Activated CD8-positive, alpha-beta memory T cell treated with anti-CD3 and anti-CD28 coated beads for 48 hours (primary cell): Measurements from ENCODE around the gene CCDC188.

ENCODE experiments used
- DNase-seq, 3 experiments: peaks; one replicate each; pipeline ENCODE4 v3.0.0-alpha.2; 2020; ENCODE audit warnings: low read depth in 2 of 3, low spot score in 2 of 3

The CCDC188 gene

GRCh38 chr22:20108757-20109230 lies 42.1 kb downstream of the CCDC188 start:
- no peak for DNase-seq

DNA sequence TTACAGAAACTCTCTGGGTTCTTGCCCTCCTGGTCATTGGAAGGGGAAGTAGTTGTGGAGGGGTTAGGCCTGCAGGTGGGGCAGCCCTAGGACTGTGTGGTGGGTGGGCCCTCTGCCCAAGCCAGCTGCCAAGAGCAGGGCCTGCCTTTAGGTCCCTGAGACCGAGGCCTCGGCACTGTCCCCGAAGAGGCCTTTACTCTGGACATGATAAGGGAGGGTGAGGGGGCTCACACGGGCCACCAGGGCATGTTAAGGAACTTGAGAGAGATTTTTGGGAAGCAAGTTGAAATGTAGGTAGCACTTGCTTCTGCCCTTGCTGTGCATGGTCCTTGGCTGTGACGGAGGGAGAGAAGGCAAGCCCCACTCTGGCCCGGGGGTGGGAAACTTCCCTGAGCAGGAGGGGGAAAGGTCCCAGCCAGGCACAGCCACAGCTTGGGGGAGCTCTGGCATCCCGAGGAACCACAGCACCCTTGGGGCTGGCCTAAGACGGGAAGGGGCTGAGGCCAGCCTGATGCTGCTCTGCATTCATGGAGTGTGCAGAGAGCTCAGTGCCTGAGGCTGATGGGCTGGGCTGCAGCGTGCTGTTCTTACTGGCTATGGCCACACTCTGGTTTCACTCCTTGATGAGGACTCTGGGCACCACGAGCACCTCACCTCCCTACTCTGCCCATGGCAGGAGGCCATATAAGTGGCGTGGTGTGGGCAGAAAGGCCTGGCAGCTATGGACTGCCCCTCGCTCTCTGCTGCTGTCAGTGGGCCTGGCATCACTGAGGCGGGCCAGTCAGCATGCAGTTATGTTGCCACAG lies 42.7 kb downstream of the CCDC188 start:
- DNase-seq, result no peak

GRCh38 chr22:20107471-20107901 lies 43.4 kb downstream of the CCDC188 start:
- DNase-seq, result no peak

DNA sequence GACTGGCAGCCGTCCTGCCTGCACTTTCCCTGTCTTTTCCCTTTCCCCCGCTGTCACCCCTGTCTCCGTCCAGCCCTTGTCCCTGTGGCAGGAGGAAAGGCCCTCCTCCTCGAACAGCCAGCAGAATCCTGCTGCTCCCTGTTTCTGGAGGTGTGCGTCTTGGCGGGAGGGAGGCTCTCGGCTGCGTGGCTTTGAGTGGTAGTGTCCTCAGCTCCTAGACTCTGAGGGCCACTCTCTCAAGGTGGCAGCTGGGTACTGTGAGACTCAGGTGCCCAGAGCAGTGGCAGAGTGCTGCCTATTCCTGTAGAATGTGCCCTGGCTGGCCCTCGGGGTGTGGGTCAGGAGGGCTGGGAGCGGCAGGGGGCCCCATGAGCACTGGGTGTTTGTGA lies 44.0 kb downstream of the CCDC188 start:
- DNase-seq, result no peak

DNA sequence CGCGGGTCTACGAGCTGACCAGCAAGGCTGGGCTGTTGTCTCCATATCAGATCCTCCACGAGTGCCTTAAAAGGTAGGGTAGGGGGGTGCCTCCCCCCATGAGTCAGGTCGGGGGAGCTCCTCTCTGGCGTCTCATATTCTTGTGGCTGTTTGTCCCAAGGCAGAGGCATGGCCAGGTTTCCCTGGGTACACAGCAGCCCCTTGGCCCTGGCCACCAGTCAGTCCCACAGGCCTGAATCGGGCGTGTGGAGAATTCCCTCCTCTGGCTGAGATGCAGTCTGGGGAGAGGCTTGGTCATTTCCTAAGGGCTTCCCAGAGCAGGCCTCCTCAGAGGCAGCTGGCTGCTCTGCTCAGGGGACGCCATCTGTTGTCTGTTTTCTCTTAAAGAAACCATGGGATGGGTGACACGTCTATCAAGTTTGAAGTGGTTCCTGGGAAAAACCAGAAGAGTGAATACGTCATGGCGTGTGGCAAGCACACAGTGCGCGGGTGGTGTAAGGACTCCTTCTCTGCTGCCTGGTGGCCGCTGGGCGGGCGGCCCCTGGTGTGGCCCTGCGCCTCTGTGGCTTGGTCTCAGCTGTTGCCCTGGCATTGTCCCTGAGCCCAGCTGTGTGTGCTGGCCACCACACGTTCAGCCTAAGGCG lies 44.5 kb downstream of the CCDC188 start:
- DNase-seq, result no peak

DNA sequence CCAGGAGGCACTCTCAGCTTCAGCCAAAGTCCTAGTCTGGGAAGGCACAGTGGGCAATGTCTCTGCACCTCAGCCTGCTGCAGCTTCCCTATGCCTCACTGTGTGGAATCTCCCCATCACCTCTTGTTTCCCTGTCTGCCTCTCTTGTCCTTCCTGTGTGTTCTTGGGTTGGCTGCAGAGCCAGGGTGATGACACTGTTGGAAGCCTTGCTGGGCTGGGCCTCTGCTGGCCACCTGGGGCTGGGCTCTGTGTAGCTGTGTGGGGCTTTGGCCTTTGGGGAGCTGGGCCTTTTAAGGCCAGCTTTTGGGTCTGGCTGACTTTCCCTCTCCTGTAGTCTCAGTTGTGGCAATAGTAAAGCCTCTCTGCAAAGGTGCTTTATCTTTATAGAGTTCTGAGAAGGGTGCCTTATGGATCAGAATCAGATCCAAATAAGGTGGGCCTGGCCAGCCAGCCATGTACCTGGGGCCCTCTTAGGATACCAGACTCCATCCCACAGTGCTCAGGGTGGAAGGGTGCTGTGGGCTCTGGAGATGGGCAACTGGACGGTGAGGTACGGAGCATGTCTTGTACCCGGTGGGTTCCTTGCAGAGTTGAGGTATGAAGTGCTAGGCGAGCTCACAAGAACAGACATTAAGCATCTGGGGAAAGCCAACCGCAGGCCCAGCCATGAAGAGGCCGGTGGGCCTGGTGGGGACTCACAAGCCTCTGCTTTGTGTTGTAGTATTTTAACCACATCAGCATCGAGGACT lies 45.2 kb downstream of the CCDC188 start:
- no peak for DNase-seq

DNA sequence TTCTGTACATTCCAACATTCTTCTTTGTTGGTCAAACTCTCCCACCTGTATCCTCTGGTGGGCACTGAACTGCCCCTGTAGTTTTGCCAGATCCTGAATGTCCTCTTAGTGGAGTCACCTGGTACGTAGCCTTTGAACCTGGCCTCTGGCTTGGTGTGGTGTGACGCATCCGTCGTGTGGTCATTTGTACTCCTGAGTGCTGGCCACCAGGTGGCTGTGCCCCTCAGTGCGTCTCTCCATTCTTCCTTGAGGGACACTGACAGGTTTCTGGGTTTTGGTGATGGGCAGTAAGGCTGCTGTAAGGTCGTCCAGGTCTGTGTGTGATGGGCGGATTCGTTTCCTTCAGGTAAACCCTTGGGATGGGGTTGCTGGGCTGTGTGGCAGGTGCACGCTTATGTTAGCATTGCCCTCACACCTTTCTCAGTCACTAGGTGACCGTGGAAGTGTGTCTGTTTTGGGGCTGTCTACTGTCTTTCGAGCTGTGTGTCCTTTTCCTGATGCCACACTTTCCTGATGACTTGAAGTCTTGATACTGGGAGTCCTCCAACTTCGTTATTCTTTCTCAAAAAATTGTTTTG lies 48.6 kb downstream of the CCDC188 start:
- DNase-seq, result no peak

DNA sequence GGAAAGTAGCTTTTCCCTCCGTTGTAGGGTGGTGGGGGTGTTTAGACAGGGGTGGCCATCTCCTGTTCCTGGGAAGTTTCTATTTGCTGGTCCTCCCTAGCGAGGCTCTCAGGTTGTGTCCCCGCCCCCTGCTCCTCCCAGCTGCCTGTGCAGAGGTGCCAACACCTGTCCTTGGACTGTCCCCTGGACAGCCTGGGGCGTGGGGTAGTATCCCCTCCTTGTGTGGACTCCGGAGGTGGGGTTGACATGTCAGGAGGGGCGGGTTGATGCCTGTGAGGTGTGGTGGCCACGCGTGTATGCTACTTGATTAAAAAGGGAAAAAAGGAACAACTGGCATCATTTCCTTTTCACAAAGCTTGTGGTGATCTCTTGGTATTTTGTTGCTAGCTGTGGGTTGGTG lies 49.2 kb downstream of the CCDC188 start:
- DNase-seq, result no peak

DNA sequence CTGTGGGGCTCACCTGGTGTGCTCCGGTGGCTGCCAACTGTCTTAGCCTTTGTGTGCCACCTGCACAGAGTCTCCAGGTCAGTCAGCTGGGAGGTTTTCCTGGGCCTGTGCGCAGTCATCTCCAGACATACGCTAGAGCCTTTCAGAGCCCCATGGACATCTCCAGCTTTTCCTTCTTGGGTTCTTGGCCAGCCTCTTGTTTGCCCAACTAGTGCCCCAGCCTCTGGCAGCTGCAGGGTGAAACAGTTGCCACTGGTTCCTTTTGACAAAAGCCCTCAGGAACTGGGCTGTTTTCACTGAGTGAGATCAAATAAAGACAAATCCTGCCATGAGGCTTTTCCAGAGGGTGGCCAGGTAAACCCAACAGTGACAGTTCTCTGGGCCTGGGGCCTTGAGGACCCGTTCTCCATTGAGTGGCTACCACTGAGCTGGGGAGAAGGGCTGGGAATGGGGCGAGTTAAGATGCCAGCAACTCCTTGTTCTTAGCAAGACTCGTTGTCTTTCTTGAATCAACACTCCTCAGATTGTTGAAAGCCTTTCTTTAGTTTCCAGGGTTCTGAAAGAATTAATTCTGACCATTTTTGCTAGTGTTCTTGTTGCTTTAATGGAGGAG lies 51.6 kb downstream of the CCDC188 start:
- no peak for DNase-seq
